Esophagus (tissue), 2 donors: ENCODE results near the gene SDC3. TPM values are rescaled to one million over a fixed set of nuclear protein-coding genes. Genes with fewer than 3 reads are reported as not detected.
A peak's percentile ranks its signal among the peaks of the same experiment; 100 is the strongest.

ENCODE experiments used
- H3K27ac ChIP-seq, 2 donors: one replicate each; pipeline ENCODE4 v1.5.1; 2013; ENCODE audit warnings: low read depth in 2 of 2, mild to moderate bottlenecking in 2 of 2, inconsistent platforms in 1 of 2, low read length in 1 of 2, moderate library complexity in 1 of 2
- H3K27me3 ChIP-seq, 2 donors: one replicate each; pipeline ENCODE4 v1.6.1; 2013; ENCODE audit warnings: low read length in 2 of 2, control low read depth in 1 of 2, mild to moderate bottlenecking in 1 of 2; ENCODE audit not compliant: insufficient read depth in 2 of 2, control insufficient read depth in 1 of 2
- H3K36me3 ChIP-seq, 2 donors: one replicate each; pipeline ENCODE4 v1.6.1; 2013; ENCODE audit warnings: low read length in 1 of 2; ENCODE audit not compliant: control insufficient read depth in 2 of 2, insufficient read depth in 2 of 2
- H3K4me1 ChIP-seq, 2 donors: one replicate each; pipeline ENCODE4 v1.6.1; 2013; ENCODE audit warnings: low read length in 1 of 2; ENCODE audit not compliant: control insufficient read depth in 2 of 2, insufficient read depth in 2 of 2
- H3K4me3 ChIP-seq, 2 donors: one replicate each; pipeline ENCODE4 v1.5.1; 2013; ENCODE audit warnings: low read length in 2 of 2, mild to moderate bottlenecking in 2 of 2, low read depth in 1 of 2, moderate library complexity in 1 of 2
- H3K9me3 ChIP-seq, 2 donors: one replicate each; pipeline ENCODE4 v1.6.1; 2013; ENCODE audit warnings: mild to moderate bottlenecking in 2 of 2, low read depth in 1 of 2, low read length in 1 of 2, moderate library complexity in 1 of 2; ENCODE audit not compliant: control insufficient read depth in 2 of 2, insufficient read depth in 1 of 2
- WGBS, 2 donors: extraction: QIAGEN DNeasy Blood & Tissue Kit; methylation state at CpG; one replicate each; pipeline ENCODE4 v1.1.7; 2013; 5-methylcytosine and 5-hydroxymethylcytosine counted together
- polyA plus RNA-seq, 2 donors: library from polyadenylated mRNA; stranded (reverse); fragments of 200-250 nt; gene quantifications; one replicate each; pipeline ENCODE4 v1.2.3, GENCODE V29; 2013
- donor health status: healthy with polysubstance abuse.
- donor health status: Bipolar disorder and iron deficiency.

Gene SDC3
- polyA plus RNA-seq, 2 donors: 4.3 to 4.8 TPM

DNA sequence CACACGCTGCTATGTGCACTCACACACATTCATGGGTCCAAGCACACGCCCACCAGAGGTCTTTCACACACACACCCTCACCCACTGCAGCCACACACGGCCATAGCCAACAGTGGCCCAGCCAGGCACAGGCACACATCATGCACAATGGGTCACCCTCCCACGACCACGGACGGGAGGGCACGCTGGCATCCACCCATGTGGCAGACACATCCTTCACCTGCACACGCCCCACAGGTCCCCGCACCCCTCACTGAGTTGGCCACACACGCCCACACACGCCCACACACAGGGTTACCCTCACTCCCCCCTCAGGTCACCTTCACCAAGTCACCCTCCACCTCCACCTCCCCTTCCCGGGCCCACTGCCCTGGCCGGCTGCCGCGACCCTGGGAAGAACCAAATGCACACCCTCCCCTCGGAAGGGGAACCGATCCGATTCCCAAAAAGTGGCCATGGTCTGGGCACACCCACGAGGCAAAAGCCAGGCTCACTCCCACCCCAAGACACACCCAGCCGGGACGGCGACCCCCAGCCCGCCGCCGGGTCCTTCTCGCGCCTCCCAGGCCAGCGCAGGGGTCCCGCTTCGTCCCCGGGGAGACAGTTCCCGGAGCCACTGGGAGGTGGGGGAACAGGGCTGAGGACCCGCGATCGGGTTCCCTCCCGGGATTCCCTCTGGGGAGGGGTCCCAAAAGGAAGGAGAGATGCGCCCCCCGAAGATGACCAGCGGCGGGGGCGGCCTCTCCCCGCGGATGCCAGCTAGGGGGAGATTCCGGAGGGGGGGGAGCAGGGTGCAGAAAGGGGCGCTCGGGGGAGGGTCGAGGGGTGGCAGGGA, 860 bp downstream of the SDC3 start:
- H3K27ac ChIP-seq: peak overlapping the region in 1 of 2 donors; percentile 11
- peaks cover 6 to 16% of the 10 kb centered on the region in 2 donors for H3K4me1 ChIP-seq

DNA sequence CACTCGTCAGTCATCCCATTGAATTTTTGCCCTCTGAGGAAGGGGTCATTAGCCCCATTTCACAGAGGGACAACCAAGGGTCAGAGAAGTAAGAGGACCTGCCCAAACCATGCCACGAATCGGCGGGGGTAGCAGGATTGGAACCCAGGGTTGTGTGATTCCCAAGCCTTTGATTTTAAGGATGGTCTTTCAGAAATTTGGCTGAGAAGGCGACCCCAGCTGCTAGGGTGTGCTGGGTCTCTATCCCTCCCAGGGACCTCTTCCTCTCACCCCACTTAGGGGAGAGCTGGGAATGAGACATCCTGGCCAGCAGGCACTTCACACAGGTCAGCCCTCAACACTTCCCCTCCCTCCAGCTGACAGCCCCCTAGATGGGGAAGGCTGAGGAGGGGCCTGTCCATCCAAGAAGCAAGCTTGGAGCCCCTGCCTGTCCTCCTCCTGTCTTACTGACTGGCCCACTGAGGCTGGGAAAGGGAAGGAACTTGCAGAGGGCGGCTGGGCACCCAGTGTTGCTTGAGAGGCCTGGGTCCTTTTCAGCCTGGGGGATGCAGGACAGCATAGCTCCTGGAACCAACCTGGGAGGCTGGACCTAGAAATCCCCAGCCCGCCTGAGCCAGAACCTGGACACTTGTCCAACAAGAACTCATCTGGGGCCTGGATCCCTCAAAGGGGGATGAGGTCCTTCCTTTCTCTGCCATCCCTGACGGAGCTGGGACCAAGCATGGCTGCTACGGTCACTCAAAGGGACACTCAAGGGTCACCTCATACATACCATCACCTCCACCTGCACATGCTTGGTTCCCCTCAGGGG, 1.7 kb downstream of the SDC3 start:
- Histone ChIP-seq H3K36me3 (no peaks in the 10 kb centered on the region), H3K27ac (peak overlapping the region in 1 of 2 donors; percentile 8), H3K27me3 (no peaks in the 10 kb centered on the region), H3K4me3 (no peak overlapping the region), H3K4me1 (peaks cover 10 to 19% of the 10 kb centered on the region in 2 donors), H3K9me3 (no peaks in the 10 kb centered on the region)
- 85 to 87% methylated on average over 9 of the region's 9 CpGs for WGBS, 2 donors

More for the DNA sequence above, 860 bp downstream of the SDC3 start:
- Histone ChIP-seq H3K4me3 (peak overlapping the region; percentile 26 to 62), H3K36me3 (no peaks in the 10 kb centered on the region), H3K27me3 (no peaks in the 10 kb centered on the region), H3K9me3 (no peaks in the 10 kb centered on the region)
- 9% methylated on average over 39 to 47 of the region's 47 CpGs for WGBS, 2 donors

DNA sequence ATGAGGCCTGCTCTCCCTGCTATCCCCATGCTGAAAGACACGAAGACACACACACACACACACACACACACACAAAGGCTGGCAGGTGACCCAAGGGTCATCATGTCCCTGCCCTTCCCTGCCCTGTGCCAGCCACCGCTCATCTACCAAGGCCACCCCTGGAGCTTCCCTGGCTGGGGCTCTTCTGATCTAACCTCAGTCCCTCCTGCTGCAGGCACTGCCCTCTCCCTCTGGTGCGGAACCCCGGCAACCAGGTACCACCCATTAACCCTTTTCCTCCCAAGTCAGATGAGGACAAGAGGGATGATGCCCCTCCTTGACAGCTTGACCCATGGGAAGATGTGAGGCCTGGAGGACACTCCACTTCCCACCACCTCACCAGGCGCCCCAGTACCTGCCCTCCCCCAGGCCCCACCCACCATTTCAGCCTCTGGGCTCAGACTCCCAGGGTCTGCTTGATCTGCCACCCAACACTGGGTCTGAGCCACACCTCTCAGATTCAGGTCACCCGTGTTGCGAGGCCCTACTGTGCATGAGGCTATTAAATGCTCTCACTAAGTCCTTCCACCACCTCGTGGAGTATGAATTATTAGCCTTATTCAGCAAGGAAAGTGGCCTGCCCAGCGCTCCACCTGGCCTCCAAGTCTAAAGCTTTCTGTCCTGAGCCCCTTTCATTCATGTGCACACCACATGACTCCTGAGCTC, 2.5 kb downstream of the SDC3 start:
- Histone ChIP-seq H3K27me3 (no peaks in the 10 kb centered on the region), H3K9me3 (no peaks in the 10 kb centered on the region), H3K4me3 (no peak overlapping the region), H3K27ac (peak overlapping the region in 1 of 2 donors; percentile 34), H3K36me3 (no peaks in the 10 kb centered on the region), H3K4me1 (peaks cover 11 to 19% of the 10 kb centered on the region in 2 donors)
- WGBS, 2 donors: 56 to 58% methylated on average over 9 of the region's 9 CpGs

DNA sequence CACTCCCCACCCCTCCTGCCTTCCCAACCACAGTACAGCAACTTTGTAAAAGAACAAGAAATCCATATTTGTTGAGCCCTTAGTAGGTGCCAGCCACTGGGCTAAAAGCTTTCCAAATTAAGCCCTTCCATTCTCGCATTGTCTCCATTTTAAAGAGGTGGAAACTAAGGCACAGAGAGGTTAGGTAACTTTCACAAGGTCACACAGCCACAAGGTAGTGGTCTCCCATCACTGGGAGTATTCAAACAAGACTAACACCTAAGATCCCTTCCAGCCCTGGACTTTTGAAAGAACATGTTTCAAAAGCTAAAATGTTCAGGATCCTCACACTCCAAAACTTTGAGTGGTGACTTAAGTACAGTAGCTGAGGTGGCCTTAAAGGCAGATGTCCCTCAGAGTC, 3.2 kb downstream of the SDC3 start:
- Histone ChIP-seq H3K36me3 (no peaks in the 10 kb centered on the region), H3K4me3 (no peak overlapping the region), H3K27me3 (no peaks in the 10 kb centered on the region), H3K9me3 (no peaks in the 10 kb centered on the region), H3K27ac (no peak overlapping the region), H3K4me1 (peaks cover 11 to 19% of the 10 kb centered on the region in 2 donors)
- WGBS, 2 donors: 70 to 87% methylated on average over 1 of the region's 1 CpG

DNA sequence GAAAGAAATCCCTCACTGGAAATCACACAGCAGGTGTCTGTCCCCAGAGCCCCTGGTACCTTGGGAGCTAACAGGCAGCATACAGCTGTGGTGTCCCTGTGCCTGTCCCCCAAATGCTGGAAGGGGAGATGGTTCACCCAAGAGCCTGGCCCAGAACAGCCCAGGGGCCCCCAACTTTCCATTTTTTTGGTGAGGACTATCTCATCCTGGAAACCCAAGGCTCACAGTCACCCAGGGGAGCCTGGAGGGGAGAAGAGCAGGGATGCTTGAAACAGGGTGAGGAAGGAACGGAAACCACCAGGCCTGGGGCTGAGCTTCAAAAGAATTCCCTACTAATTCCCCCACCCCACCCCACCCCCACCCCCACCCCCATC, 3.6 kb downstream of the SDC3 start:
- WGBS, 2 donors: 80 to 94% methylated on average over 1 of the region's 1 CpG
- Histone ChIP-seq H3K4me3 (no peak overlapping the region), H3K27me3 (no peaks in the 10 kb centered on the region), H3K27ac (no peak overlapping the region), H3K36me3 (no peaks in the 10 kb centered on the region), H3K9me3 (no peaks in the 10 kb centered on the region), H3K4me1 (peaks cover 11 to 19% of the 10 kb centered on the region in 2 donors)

DNA sequence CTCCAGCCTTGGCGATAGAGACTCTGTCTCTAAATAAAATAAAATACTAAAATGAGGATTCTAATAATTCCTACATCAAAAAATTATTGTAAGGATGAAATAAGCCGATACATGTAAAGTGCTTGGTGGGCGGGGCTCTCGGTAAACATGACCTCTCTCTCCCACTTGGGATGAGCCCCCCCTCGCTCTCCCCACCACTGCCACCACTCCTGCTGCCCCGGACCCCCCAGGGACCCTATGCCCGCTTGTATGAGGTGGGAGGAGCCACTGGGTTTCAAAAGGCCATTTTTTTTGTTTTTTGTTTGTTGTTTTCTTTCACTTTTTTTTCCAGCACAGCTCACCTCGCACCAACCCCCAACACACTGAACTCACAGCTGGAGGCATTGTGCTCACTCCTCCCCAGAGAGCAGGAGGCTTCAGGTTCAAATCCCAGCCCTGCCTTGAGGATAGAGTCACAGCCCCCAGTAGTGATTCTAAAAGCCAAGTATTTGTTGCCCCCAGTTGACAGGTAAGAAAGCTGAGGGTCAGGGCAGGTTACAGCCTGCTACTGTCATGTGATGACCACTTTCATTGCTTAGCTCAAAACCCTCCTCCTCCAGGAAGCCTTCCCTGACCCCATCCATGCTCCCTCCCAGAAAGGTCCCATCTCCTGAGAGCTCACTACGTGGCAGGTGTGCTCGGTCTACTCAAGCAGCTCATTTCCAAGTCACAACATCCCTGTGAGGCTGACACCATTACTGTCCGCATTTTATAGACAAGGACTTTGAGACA, 4.2 kb downstream of the SDC3 start:
- Histone ChIP-seq H3K4me1 (peaks cover 11 to 17% of the 10 kb centered on the region in 2 donors), H3K4me3 (no peak overlapping the region), H3K27ac (no peak overlapping the region), H3K27me3 (no peaks in the 10 kb centered on the region), H3K9me3 (no peaks in the 10 kb centered on the region), H3K36me3 (no peaks in the 10 kb centered on the region)
- whole genome bisulfite sequencing, 2 donors: 59 to 66% methylated on average over 11 of the region's 11 CpGs

DNA sequence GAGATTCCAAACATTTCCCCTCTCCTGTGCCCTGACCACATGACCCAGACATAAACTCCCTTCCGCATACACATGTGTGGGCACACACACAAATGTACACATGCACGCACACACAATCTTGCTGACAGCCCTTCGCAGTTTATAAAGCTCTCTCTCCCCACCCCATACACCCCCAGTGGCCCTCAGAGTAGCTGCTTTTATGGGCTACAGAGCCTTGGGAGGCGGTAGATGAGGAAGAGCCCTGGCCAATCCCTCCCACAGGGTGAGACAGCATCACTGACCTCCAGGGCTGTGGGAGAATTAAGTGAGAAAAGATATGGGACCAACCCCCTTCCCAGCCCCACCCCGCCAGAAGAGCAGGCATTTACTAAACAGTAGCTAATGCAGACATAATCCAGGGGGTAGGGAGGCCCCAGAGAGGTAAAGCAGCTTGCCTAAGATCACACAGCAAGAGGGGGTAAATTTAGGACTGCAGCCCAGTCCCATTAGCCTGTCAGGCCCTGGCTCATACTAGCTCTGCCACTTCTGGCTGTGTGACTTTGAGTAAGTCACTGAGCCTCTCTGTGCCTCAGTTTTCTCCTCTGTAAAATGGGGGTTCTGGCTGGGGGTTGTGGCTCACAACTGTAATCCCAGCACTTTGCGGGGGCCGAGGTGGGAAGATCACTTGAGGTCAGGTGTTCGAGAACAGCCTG, 5.1 kb downstream of the SDC3 start:
- Histone ChIP-seq H3K36me3 (no peaks in the 10 kb centered on the region), H3K4me1 (peaks cover 11% of the 10 kb centered on the region in 2 donors), H3K4me3 (no peak overlapping the region), H3K9me3 (no peaks in the 10 kb centered on the region), H3K27ac (peak overlapping the region; percentile 23 to 70), H3K27me3 (no peaks in the 10 kb centered on the region)
- WGBS, 2 donors: 72 to 85% methylated on average over 8 of the region's 8 CpGs

DNA sequence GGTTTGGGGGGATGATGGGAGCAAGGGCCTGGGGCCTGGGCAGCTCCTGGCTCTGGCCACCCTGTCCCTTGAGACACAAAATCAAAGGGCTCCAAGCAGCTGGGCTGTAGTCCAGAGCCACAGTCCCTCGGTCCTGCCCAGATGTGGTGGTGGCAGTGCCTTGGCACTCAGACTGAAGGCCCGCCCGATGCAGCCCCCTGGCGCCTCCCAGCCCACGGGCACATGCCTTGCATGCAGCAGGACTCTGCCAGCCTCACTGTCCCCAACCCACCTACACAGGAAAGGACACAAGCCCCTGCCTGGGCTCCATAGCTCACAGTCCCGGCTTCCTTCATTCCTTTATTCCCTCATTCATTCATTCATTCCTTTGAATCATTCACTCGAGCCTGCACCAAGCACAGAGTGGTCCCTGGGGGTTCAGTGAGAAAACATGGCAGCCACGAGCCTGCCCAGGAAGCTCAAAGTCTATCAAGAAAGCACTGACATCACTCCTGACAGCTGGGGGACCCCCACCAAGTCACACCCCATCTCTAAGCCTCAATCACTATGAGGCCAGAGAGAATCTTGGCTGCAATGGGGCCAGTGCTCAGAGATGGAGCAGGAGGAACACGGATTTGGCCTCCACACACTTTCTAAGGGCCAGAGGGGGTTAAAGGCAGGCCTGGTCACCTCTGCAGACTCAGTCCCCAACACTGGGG, 5.8 kb downstream of the SDC3 start:
- Histone ChIP-seq H3K9me3 (no peaks in the 10 kb centered on the region), H3K4me3 (no peak overlapping the region)

More for the DNA sequence above, 5.8 kb downstream of the SDC3 start:
- Histone ChIP-seq H3K27me3 (no peaks in the 10 kb centered on the region), H3K4me1 (peaks cover 10% of the 10 kb centered on the region in 2 donors), H3K27ac (peak overlapping the region; percentile 38 to 70), H3K36me3 (no peaks in the 10 kb centered on the region)
- 61 to 70% methylated on average over 9 of the region's 9 CpGs for WGBS, 2 donors
